Liver (tissue), 9 donors: ENCODE results near the gene ZNF678. TPM values are rescaled to one million over a fixed set of nuclear protein-coding genes. Genes with fewer than 3 reads are reported as not detected.
"Not testable (repeated sequence)": the region's sequence is repeated elsewhere in the genome, so short reads cannot be mapped to it uniquely, and the experiment has no call there.

Experiments used
- DNase-seq: peaks from one replicate; pipeline ENCODE4 v3.0.0-alpha.2; 2017; ENCODE audit warnings: low spot score
- H3K27ac ChIP-seq, 2 donors: one replicate each; pipeline ENCODE4 v1.7.0; 2013; ENCODE audit warnings: inconsistent platforms in 2 of 2, low read length in 2 of 2, control low read depth in 1 of 2, low read depth in 1 of 2, mild to moderate bottlenecking in 1 of 2
- H3K27me3 ChIP-seq, 4 donors: one replicate each; pipeline versions ENCODE4 v1.6.1 to v1.7.0; 2013; ENCODE audit warnings: low read length in 3 of 4, inconsistent platforms in 1 of 4, mild to moderate bottlenecking in 1 of 4, moderate library complexity in 1 of 4; ENCODE audit not compliant: control insufficient read depth in 4 of 4, insufficient read depth in 4 of 4
- H3K36me3 ChIP-seq, 4 donors: one replicate each; pipeline versions ENCODE4 v1.6.1 to v1.7.0; 2013; ENCODE audit warnings: low read length in 3 of 4, mild to moderate bottlenecking in 3 of 4, low read depth in 1 of 4, moderate library complexity in 1 of 4; ENCODE audit not compliant: control insufficient read depth in 4 of 4, insufficient read depth in 3 of 4
- H3K4me1 ChIP-seq, 4 donors: one replicate each; pipeline versions ENCODE4 v1.6.1 to v1.7.0; 2013; ENCODE audit warnings: low read length in 3 of 4, mild to moderate bottlenecking in 3 of 4, moderate library complexity in 1 of 4; ENCODE audit not compliant: control insufficient read depth in 4 of 4, insufficient read depth in 4 of 4
- H3K4me3 ChIP-seq, 3 donors: one replicate each; pipeline versions ENCODE4 v1.6.1 to v1.7.0; 2013; ENCODE audit warnings: low read length in 3 of 3, control low read depth in 1 of 3, low read depth in 1 of 3, mild to moderate bottlenecking in 1 of 3
- H3K9ac ChIP-seq, 2 donors: one replicate each; pipeline ENCODE4 v1.7.0; 2013; ENCODE audit warnings: low read length in 2 of 2, mild to moderate bottlenecking in 2 of 2, moderate library complexity in 2 of 2, control low read depth in 1 of 2, low read depth in 1 of 2
- H3K9me3 ChIP-seq, 4 donors: one replicate each; pipeline versions ENCODE4 v1.6.1 to v1.7.0; 2013; ENCODE audit warnings: low read length in 3 of 4; ENCODE audit not compliant: control insufficient read depth in 4 of 4
- FOXA1 ChIP-seq: IDR thresholded peaks from 2 replicates; pipeline ENCODE4 v1.6.1; 2016; ENCODE audit warnings: antibody characterized with exemption
- GABPA ChIP-seq, 2 donors: IDR thresholded peaks in 1 of 2; conservative IDR thresholded peaks in 1 of 2; 2 replicates each; pipeline ENCODE4 v1.6.1; 2016; ENCODE audit warnings: antibody characterized with exemption in 2 of 2, mild to moderate bottlenecking in 1 of 2, moderate library complexity in 1 of 2
- HNF4A ChIP-seq, 2 donors: conservative IDR thresholded peaks; 2 replicates each; pipeline ENCODE4 v1.6.1; 2016; ENCODE audit warnings: antibody characterized with exemption in 2 of 2, mild to moderate bottlenecking in 2 of 2
- HNF4G ChIP-seq: IDR thresholded peaks from 2 replicates; pipeline ENCODE4 v1.6.1; 2016; ENCODE audit warnings: antibody characterized with exemption
- NR2F2 ChIP-seq: IDR thresholded peaks from 2 replicates; pipeline ENCODE4 v1.6.1; 2016; ENCODE audit warnings: antibody characterized with exemption
- RAD21 ChIP-seq, 2 donors: IDR thresholded peaks; 2 replicates each; pipeline ENCODE4 v1.6.1; 2016; ENCODE audit warnings: antibody characterized with exemption in 2 of 2, mild to moderate bottlenecking in 2 of 2
- RXRA ChIP-seq, 2 donors: IDR thresholded peaks; 2 replicates each; pipeline ENCODE4 v1.6.1; 2017 to 2018; ENCODE audit warnings: antibody characterized with exemption in 2 of 2, mild to moderate bottlenecking in 1 of 2
- SP1 ChIP-seq: IDR thresholded peaks from 2 replicates; pipeline ENCODE4 v1.6.1; 2018; ENCODE audit warnings: antibody characterized with exemption, mild to moderate bottlenecking
- WGBS: extraction: QIAGEN DNeasy Blood & Tissue Kit; methylation state at CpG from one replicate; pipeline ENCODE4 v1.1.7; 2013; 5-methylcytosine and 5-hydroxymethylcytosine counted together
- polyA plus RNA-seq, 2 donors: library from polyadenylated mRNA; stranded (reverse) in 1 of 2; unstranded in 1 of 2; fragments of 200-250 nt in 1 of 2; fragments of >200 nt in 1 of 2; fragmentation: Nextera tagmentation in 1 of 2; extraction: Ambion mirVana in 1 of 2; gene quantifications; one replicate each; pipeline versions ENCODE4 v1.2.1 to v1.2.3, GENCODE V29; 2013 to 2015
- total RNA-seq, 2 donors: library from RNA; depleted of rRNA; stranded (reverse); fragments of >200 nt; gene quantifications; one replicate each; pipeline ENCODE4 v1.2.3, GENCODE V29; 2014
- TF ChIP-seq, protein P1 (sequence below): fragments of 150-350 bp; IDR thresholded peaks from 2 replicates; pipeline ENCODE4 v1.5.1; 2017; ENCODE audit warnings: improper control_type of control experiment, low read depth, low read length; ENCODE audit not compliant: missing input control
- TF ChIP-seq, protein P2 (sequence below): IDR thresholded peaks from 2 replicates; pipeline ENCODE4 v1.6.1; 2016; ENCODE audit warnings: antibody characterized with exemption, mild to moderate bottlenecking
- donor health status: healthy.
- donor health status: healthy.
- donor health status: healthy.
- donor health status: healthy.
- donor health status: healthy.

ZNF678 gene
- total and polyA plus RNA-seq, 4 donors: 0.76 to 16.6 (median 4.2) TPM

DNA sequence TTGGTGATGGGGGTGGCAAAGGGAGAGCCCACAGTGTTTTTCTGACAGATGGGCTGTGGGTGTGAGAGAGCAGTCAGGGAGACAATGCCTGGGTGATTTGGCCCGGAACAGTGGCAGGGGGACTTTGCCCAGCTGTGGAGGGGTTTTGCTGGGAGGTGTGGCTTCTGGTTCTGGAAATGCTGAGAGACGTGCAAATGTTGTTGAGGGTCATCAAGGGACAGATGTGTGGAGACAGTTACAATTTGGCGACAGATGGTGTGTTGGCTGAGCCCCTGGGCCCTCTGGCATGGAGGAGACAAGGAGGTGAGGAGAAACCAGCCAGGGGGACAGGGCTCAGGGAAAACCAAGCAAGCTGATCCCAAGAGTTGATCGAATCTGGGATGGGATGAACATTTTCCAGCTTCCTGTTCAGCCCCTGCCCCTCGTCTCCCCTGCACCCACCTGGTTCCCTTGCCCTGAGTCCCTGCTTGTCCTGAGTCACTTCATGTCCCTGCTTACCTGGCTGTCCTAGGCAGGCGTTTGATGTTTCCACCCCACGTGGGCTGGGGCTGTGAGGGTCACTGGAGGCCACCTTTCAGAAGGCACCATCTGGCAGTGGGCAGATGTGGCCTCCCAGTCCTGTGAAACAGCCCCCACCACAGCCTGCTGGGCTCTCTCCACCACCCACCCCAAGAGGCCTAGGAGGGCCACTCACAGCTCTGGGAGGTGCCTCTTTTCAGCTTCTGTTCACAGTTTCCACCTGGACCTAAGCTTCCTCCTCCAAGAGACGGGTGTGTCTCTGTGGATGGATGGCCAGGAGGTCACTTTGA is 15.8 kb upstream of the ZNF678 start:
- WGBS: 74% methylated on average over 8 of the region's 8 CpGs
- Histone ChIP-seq H3K36me3 (no peaks in the 10 kb centered on the region), H3K4me1 (peaks cover 0 to 4% (median 0%) of the 10 kb centered on the region in 4 donors), H3K9me3 (peaks cover 3 to 13% (median 4%) of the 10 kb centered on the region in 4 donors), H3K4me3 (no peak overlapping the region), H3K9ac (no peak overlapping the region), H3K27me3 (no peaks in the 10 kb centered on the region), H3K27ac (no peak overlapping the region)
- DNase-seq: no peak
- TF ChIP-seq RXRA (IDR thresholded peaks at IDR 0.05): no peak

DNA sequence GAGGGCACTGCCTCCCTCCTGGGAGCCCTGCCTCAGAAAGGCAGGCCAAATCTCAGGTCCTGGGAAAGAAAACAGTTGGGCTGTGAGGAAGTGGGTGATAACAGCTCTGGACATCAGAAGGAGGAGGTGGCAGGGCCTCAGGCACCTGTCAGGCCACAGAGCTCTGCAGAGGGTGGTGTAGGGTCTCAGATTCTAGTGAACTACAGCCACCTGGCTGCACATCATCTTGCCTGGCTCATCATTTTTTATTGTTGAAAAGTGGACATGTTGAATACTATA is 15.3 kb upstream of the ZNF678 start:
- no peak for DNase-seq
- H3K9ac ChIP-seq: no peak overlapping the region
- no peaks in the 10 kb centered on the region for H3K27me3 ChIP-seq
- H3K4me3 ChIP-seq: no peak overlapping the region
- peaks cover 3 to 14% (median 4%) of the 10 kb centered on the region in 4 donors for H3K9me3 ChIP-seq
- H3K4me1 ChIP-seq: peaks cover 0 to under 1% (median 0%) of the 10 kb centered on the region in 4 donors
- H3K36me3 ChIP-seq: no peaks in the 10 kb centered on the region
- no peak for TF ChIP-seq RAD21 (IDR thresholded peaks at IDR 0.05)
- H3K27ac ChIP-seq: no peak overlapping the region

DNA sequence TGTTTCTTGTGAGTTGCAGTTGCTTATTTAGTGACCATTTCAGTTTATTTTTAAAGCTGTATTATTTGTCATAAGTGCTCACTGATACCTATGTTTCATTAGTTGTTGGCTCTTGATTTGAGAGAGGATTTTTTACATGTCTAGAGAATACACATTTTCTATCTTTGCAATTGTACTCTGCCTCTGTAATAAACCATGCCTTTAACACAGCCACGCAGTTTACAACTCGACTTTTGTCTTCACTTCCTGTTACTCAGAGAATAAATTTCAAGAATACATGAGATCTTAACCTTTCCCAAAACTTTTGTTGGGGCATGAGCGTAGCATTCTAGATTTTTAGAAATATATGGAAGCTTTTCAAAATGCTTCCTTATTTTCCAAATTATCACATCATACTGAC is 14.9 kb upstream of the ZNF678 start:
- TF ChIP-seq FOXA1 (no peak), RAD21 (IDR thresholded peaks at IDR 0.05) (no peak), HNF4A (conservative IDR thresholded peaks at IDR 0.05) (no peak)
- no peak overlapping the region for H3K27ac ChIP-seq
- no peak overlapping the region for H3K4me3 ChIP-seq
- WGBS: 77% methylated on average over 3 of the region's 3 CpGs
- H3K9me3 ChIP-seq: peaks cover 3 to 17% (median 6%) of the 10 kb centered on the region in 4 donors
- no peak for DNase-seq
- no peaks in the 10 kb centered on the region for H3K27me3 ChIP-seq
- H3K9ac ChIP-seq: no peak overlapping the region
- no peaks in the 10 kb centered on the region for H3K4me1 ChIP-seq
- H3K36me3 ChIP-seq: no peaks in the 10 kb centered on the region

DNA sequence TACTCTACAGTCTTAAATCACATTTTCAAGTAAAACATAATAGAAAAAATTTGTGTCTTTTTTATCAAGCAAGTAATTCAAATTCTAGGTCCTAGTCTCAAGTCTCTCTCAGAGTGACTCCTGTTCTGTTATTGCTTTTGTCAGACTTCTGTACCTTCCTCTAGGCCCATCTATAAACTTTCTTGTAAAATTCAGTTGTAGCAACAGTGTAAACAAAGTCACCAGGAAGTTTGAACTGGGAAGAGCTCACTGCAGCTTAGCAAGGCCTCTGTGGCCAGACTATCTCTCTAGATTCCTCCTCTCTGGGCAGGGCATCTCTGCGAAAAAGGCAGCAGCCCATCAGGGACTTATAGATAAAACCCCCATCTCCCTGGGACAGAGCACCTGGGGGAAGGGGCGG is 13.5 kb upstream of the ZNF678 start:
- no peak for TF ChIP-seq HNF4A (conservative IDR thresholded peaks at IDR 0.05)
- TF ChIP-seq HNF4G: no peak
- no peak for TF ChIP-seq SP1
- no peak for TF ChIP-seq GABPA (IDR thresholded peaks at IDR 0.05 in 1 of 2, conservative IDR thresholded peaks at IDR 0.05 in 1 of 2)
- no peak for TF ChIP-seq NR2F2
- TF ChIP-seq, protein P1, sequence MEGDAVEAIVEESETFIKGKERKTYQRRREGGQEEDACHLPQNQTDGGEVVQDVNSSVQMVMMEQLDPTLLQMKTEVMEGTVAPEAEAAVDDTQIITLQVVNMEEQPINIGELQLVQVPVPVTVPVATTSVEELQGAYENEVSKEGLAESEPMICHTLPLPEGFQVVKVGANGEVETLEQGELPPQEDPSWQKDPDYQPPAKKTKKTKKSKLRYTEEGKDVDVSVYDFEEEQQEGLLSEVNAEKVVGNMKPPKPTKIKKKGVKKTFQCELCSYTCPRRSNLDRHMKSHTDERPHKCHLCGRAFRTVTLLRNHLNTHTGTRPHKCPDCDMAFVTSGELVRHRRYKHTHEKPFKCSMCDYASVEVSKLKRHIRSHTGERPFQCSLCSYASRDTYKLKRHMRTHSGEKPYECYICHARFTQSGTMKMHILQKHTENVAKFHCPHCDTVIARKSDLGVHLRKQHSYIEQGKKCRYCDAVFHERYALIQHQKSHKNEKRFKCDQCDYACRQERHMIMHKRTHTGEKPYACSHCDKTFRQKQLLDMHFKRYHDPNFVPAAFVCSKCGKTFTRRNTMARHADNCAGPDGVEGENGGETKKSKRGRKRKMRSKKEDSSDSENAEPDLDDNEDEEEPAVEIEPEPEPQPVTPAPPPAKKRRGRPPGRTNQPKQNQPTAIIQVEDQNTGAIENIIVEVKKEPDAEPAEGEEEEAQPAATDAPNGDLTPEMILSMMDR: no peak
- TF ChIP-seq, protein P2, sequence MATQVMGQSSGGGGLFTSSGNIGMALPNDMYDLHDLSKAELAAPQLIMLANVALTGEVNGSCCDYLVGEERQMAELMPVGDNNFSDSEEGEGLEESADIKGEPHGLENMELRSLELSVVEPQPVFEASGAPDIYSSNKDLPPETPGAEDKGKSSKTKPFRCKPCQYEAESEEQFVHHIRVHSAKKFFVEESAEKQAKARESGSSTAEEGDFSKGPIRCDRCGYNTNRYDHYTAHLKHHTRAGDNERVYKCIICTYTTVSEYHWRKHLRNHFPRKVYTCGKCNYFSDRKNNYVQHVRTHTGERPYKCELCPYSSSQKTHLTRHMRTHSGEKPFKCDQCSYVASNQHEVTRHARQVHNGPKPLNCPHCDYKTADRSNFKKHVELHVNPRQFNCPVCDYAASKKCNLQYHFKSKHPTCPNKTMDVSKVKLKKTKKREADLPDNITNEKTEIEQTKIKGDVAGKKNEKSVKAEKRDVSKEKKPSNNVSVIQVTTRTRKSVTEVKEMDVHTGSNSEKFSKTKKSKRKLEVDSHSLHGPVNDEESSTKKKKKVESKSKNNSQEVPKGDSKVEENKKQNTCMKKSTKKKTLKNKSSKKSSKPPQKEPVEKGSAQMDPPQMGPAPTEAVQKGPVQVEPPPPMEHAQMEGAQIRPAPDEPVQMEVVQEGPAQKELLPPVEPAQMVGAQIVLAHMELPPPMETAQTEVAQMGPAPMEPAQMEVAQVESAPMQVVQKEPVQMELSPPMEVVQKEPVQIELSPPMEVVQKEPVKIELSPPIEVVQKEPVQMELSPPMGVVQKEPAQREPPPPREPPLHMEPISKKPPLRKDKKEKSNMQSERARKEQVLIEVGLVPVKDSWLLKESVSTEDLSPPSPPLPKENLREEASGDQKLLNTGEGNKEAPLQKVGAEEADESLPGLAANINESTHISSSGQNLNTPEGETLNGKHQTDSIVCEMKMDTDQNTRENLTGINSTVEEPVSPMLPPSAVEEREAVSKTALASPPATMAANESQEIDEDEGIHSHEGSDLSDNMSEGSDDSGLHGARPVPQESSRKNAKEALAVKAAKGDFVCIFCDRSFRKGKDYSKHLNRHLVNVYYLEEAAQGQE: no peak
- 84% methylated on average over 2 of the region's 2 CpGs for WGBS
- no peaks in the 10 kb centered on the region for H3K4me1 ChIP-seq

DNA sequence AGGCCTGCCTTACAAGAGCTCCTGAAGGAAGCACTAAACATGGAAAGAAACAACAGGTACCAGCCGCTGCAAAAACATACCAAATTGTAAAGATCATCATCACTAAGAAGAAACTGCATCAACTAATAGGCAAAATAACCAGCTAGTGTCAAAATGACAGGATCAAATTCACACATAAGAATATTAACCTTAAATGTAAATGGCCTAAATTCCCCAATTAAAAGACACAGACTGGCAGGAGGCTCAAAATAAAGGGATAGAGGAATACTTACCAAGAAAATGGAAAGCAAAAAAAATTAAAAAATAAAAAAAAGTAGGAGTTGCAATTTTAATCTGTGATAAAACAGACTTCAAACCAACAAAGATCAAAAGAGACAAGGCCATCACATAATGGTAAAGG is 11.5 kb upstream of the ZNF678 start:
- not testable (repeated sequence) for H3K4me3 ChIP-seq, DNase-seq, H3K27me3 ChIP-seq, H3K9ac ChIP-seq, H3K36me3 ChIP-seq, H3K4me1 ChIP-seq, H3K27ac ChIP-seq
- 96% methylated on average over 1 of the region's 1 CpG for WGBS
- peaks cover 3 to 24% (median 8%) of the 10 kb centered on the region in 4 donors for H3K9me3 ChIP-seq

More for the DNA sequence above, 13.5 kb upstream of the ZNF678 start:
- no peak overlapping the region for H3K27ac ChIP-seq
- H3K27me3 ChIP-seq: no peaks in the 10 kb centered on the region
- H3K9ac ChIP-seq: no peak overlapping the region
- peaks cover 3 to 18% (median 6%) of the 10 kb centered on the region in 4 donors for H3K9me3 ChIP-seq
- H3K36me3 ChIP-seq: no peaks in the 10 kb centered on the region
- no peak overlapping the region for H3K4me3 ChIP-seq
- no peak for DNase-seq
